Brain microvascular endothelial cell (primary cell): ENCODE data around the gene CCL1.

Experiments used
- DNase-seq: peaks from one replicate; pipeline ENCODE4 v3.0.0-alpha.2; 2020
- H3K27ac ChIP-seq: fragments of 250-450 bp; sonication (Bioruptor Pico); 2 replicates; pipeline ENCODE4 v1.5.1; 2020; ENCODE audit warnings: mild to moderate bottlenecking, moderate library complexity
- H3K27me3 ChIP-seq: fragments of 250-450 bp; sonication (Bioruptor Pico); replicated peaks from 2 replicates; pipeline ENCODE4 v1.5.1; 2020; ENCODE audit warnings: mild to moderate bottlenecking
- H3K36me3 ChIP-seq: fragments of 250-450 bp; sonication (Bioruptor Pico); replicated peaks from 2 replicates; pipeline ENCODE4 v1.5.1; 2020; ENCODE audit warnings: mild to moderate bottlenecking
- H3K4me3 ChIP-seq: 2 replicates; pipeline ENCODE4 v1.5.1; 2011; ENCODE audit warnings: low read depth, mild to moderate bottlenecking, control low read depth, low read length, moderate library complexity
- CTCF ChIP-seq: IDR thresholded peaks from 2 replicates; pipeline ENCODE4 v1.5.1; 2011; ENCODE audit warnings: low read depth, mild to moderate bottlenecking, moderate library complexity, low read length, control low read depth, inconsistent platforms; ENCODE audit errors: missing control alignments
- in situ Hi-C: cut with HindIII; loops from 2 replicates; pipeline ENCODE4 v1.10.0; 2017; ENCODE audit warnings: low sequenced_read_pairs, low pct_ligation_motif_present

CCL1 gene

GRCh38 chr17:34386697-34387550, 23.9 kb upstream of the CCL1 start:
- no peak for DNase-seq
- H3K36me3 ChIP-seq = no peaks in the 10 kb centered on the region
- TF ChIP-seq CTCF = no peak
- in situ Hi-C loops = no loop called here
- H3K4me3 ChIP-seq = no peak overlapping the region
- H3K27me3 ChIP-seq = no peaks in the 10 kb centered on the region
- H3K27ac ChIP-seq = no peak overlapping the region

- no peak for TF ChIP-seq CTCF
- in situ Hi-C loops = no loop called here
- Histone ChIP-seq H3K4me3 (no peak overlapping the region), H3K27ac (no peak overlapping the region), H3K27me3 (no peaks in the 10 kb centered on the region), H3K36me3 (no peaks in the 10 kb centered on the region)
- DNase-seq = no peak
Observed at GRCh38 chr17:34386343-34386696, 23.3 kb upstream of the CCL1 start.

GRCh38 chr17:34384822-34385605, 22.0 kb upstream of the CCL1 start:
- Histone ChIP-seq H3K4me3 (no peak overlapping the region), H3K36me3 (no peaks in the 10 kb centered on the region), H3K27ac (no peak overlapping the region), H3K27me3 (no peaks in the 10 kb centered on the region)
- in situ Hi-C loops = no loop called here
- TF ChIP-seq CTCF = no peak
- DNase-seq = no peak

GRCh38 chr17:34384271-34384670, 21.2 kb upstream of the CCL1 start:
- TF ChIP-seq CTCF = no peak
- no peak for DNase-seq

GRCh38 chr17:34383216-34383615, 20.2 kb upstream of the CCL1 start:
- in situ Hi-C loops = no loop called here
- Histone ChIP-seq H3K27me3 (no peaks in the 10 kb centered on the region), H3K27ac (no peak overlapping the region)

More at GRCh38 chr17:34384271-34384670, 21.2 kb upstream of the CCL1 start:
- H3K4me3 ChIP-seq = no peak overlapping the region
- no peaks in the 10 kb centered on the region for H3K36me3 ChIP-seq
- no peak overlapping the region for H3K27ac ChIP-seq
- in situ Hi-C loops = no loop called here
- H3K27me3 ChIP-seq = no peaks in the 10 kb centered on the region

More at GRCh38 chr17:34383216-34383615, 20.2 kb upstream of the CCL1 start:
- Histone ChIP-seq H3K4me3 (no peak overlapping the region), H3K36me3 (no peaks in the 10 kb centered on the region)
- no peak for TF ChIP-seq CTCF
- DNase-seq = no peak
